IPS DF 4.7 (cell line): Measurements from ENCODE around the gene HLA-DPB1.
"Not testable (repeated sequence)": the region's sequence is repeated elsewhere in the genome, so short reads cannot be mapped to it uniquely, and the experiment has no call there.

ENCODE experiments used
- DNase-seq: peaks from one replicate; pipeline ENCODE4 v3.0.0-alpha.2; 2013; ENCODE audit warnings: low spot score; ENCODE audit errors: extremely low read depth

HLA-DPB1 gene

GRCh38 chr6:33101121-33101737, 25.4 kb downstream of the HLA-DPB1 start:
- not testable (repeated sequence) for DNase-seq

GRCh38 chr6:33103776-33104175, 28.0 kb downstream of the HLA-DPB1 start:
- no peak for DNase-seq

- no peak for DNase-seq
Measured at GRCh38 chr6:33104887-33105286, 29.1 kb downstream of the HLA-DPB1 start.

- no peak for DNase-seq
Measured at GRCh38 chr6:33105386-33105785, 29.6 kb downstream of the HLA-DPB1 start.

DNA sequence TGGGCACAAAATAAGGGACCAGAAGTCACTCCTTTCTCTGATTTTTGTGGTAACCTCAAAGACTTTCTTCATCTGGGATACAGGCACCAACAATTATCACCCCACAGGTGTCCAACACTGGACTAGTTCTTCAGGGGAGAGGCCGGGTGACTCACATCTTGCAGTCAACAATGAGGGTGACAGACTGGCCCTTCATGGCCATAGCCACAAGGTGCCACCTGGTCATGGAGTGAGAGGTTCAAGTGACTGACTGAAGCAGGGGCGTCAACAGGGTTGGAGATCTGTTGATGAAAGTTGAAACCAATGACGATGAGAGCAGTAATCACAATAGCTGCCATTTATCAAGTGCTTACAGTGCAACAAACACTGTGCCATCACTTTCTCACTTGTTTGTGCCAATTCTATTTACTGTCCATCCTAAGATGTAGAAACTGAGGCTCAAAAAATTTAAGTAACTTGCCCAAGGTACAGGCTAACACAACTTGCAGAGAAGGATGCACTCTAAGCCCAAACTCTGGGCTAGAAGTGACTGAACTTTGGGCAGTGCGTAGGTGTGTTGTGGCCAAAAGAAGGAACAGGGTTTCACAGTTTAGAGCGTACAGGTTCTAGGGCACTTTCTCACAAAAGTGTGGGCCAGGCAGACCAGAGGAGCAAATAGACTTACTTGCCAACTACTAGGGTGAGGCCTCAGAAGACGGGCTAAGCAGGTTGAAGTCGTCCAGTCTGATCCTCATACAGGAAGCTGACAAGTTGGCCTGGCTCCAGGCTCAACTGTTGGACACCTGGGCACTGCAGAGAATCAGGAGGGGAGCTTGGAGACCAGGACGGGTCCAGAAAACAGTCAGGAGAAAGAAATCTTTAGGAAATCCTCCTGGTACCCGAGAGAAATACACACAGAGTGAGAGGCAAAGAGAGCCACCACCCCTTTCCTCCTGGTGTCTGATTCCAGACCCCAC, 30.4 kb downstream of the HLA-DPB1 start:
- no peak for DNase-seq

DNA sequence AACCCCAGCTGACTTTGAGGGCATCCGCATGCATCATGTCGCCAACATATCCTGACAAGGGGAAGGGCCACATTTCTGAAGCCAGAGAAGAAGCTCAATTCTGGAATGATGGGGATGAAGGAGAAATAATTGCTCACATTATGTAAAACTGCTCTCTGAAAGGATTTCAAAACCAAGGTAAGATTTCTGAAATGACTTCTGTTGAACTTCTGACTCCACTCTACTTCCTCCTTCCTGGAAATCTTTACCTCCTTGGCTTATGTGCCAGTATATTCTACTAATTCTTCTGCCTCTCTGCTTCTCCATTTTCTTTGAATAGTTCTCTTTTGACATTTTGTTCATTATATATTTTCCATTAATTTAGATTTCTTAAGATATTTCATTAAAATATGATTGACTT, 31.9 kb downstream of the HLA-DPB1 start:
- no peak for DNase-seq

DNA sequence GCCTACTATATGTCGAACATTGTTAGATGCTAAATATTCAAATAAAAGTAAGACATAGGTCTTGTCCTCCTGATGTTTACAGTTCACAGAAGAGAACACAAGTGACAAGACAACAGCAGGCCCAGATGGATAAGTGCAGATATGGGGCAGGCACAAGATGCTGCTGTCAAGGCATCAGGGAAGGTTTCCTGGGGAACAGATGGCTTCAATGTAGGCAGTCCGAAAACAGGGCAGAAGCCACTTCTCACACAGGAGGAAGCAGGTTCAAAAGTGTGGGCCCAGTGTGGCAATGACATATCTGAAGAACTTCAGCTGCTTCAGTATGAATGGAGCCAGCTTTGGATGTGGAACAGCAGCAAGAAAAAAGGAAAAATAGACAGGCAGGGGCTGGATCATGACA, 32.5 kb downstream of the HLA-DPB1 start:
- DNase-seq: no peak

DNA sequence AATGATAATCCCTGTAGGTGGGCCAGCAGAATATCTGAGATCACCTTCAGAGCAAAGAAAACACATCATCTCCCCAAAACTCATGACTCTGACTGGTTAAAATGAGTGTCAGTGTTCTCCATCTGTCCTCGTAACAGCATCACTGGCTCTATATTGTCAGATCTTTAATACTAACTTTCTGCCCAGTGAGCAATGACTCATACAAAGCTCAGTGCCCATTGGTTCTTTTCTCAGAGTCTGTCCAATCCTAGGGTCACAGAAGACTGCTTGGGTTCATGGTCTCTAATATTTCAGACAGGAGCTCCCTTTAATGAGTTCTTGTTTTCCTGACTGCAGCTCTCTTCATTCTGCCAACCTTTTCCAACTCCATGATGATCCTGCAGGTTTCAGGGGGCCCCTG, 36.4 kb downstream of the HLA-DPB1 start:
- no peak for DNase-seq

DNA sequence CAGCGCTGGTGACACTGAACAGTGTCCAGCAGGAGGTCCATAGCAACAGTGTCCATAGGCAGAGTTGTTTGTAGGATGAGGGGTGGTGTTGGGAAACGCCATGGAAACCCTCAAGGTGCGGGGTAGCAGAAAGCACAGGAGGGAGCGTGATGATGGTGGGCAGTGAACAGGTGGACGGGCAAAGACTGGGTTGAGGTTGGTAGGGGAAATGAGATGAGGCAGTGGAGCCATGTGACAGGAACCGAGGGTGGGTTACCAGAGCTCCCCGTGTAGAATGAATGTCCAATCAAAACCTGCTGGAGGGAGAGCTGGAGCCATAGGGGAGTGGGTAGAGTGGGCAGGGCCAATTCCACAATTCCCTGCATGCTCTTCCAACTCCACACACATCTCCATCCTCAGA, 38.0 kb downstream of the HLA-DPB1 start:
- no peak for DNase-seq

DNA sequence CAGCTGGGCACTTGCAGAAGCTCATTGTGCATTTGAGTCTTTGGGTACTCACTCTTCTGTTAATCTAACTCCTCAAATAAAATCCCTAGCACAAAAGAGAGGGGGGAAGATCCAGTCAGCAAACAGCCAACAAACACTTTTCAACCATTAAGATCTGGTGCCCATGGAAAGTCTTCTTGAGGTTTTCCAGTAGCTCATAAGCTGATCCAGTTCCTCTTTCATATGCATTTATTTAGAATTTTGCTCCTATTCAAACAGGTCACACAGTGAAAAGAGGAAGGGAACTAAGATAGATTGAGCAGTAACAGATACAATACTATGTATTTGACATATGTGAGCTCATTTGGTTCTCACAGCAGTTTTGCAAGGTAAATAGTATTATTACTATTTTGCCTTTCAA, 38.6 kb downstream of the HLA-DPB1 start:
- no peak for DNase-seq

DNA sequence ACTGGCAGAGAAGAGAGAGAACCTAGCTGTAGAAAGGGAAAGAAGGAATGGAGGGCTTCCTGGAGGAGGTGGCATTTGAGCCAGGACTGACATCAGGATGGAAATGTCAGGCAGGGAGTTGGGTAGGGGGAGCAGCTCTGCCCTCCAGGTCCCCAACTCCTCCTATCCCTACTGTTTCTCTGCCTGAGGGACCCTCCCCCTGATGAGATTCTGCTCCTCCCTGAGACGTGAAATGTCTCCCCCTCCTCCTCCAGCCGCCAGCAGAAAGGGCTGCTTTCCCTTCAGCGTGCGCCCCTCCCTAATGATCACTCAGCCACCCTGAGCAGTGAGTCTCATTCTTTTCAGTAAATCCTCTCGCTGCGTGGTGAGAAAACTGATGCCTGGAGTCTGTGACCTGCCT, 40.6 kb downstream of the HLA-DPB1 start:
- no peak for DNase-seq

GRCh38 chr6:33116841-33117711, 41.3 kb downstream of the HLA-DPB1 start:
- no peak for DNase-seq

GRCh38 chr6:33117811-33118277, 42.1 kb downstream of the HLA-DPB1 start:
- no peak for DNase-seq

DNA sequence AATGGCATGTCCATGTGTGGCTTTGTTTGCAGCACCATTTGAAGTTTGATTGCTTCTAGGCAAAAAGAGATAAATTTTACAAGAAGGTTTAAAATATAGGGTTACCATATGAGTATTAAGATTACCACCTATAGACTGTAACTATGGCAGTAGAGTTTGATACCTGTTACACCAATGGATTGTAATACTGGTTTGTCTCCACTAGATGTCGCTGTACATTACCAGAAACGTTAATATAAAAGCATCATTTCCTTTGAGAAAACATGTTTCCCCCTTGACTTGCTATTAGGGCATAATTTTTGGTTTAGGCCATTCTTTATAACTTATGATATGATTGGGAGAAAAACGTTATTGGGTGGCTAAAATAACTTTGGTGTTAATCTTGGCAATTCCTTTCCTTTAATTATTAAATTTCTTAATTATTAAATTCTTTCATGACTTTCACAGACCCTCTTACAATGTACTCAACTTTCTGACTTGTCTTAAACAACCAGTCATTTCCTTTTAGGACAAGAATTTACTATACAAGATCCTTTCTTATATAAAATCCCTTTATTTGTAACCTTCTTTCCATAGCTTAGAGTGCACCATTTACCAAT, 42.8 kb downstream of the HLA-DPB1 start:
- DNase-seq: no peak

GRCh38 chr6:33120001-33120400, 44.2 kb downstream of the HLA-DPB1 start:
- no peak for DNase-seq

- DNase-seq: no peak
Measured at GRCh38 chr6:33123181-33123580, 47.4 kb downstream of the HLA-DPB1 start.

GRCh38 chr6:33123732-33124524, 48.1 kb downstream of the HLA-DPB1 start:
- DNase-seq: no peak

DNA sequence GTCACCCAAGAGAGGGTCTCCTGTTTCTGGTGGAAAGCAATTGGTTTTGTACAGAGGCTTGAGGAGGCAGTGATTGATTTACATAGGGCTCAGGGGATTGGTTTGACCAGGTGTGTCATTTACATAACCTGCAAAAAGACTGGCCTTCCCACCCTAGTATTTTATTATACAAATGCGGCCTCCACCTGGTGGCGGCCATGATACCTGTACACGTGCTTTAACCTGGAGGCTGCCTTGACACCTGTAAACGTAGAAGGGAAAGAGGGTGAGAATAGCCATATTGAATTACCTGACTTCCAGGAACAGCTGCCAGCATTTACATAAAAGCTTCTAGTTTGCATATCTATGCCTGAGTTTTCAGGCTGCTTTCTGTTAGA, 48.7 kb downstream of the HLA-DPB1 start:
- DNase-seq: no peak

GRCh38 chr6:33124947-33125346, 49.2 kb downstream of the HLA-DPB1 start:
- no peak for DNase-seq

GRCh38 chr6:33126101-33126714, 50.4 kb downstream of the HLA-DPB1 start:
- DNase-seq: no peak
